Measurements from ENCODE around the gene KIF25.
"Not testable (repeated sequence)": the region's sequence is repeated elsewhere in the genome, so short reads cannot be mapped to it uniquely, and the experiment has no call there.

KIF25 gene

GRCh38 chr6:167993831-167994230 is 3.6 kb upstream of the KIF25 start:
- DNase-seq (ENCODE audit: low read depth in 2 of 2), result no peak

GRCh38 chr6:167995302-167995701 is 2.2 kb upstream of the KIF25 start:
- no peak for DNase-seq (ENCODE audit: low read depth in 2 of 2)

GRCh38 chr6:167995731-167996151 is 1.7 kb upstream of the KIF25 start:
- DNase-seq (ENCODE audit: low read depth in 2 of 2), result no peak

GRCh38 chr6:167996424-167997199 is 859 bp upstream of the KIF25 start:
- no peak for DNase-seq (ENCODE audit: low read depth in 2 of 2)

- no peak for DNase-seq (ENCODE audit: low read depth in 2 of 2)
These were observed 744 bp downstream of the KIF25 start for GRCh38 chr6:167998215-167998614.

- DNase-seq (ENCODE audit: low read depth in 2 of 2), result no peak
These were observed 2.9 kb downstream of the KIF25 start for GRCh38 chr6:168000198-168001028.

- DNase-seq (ENCODE audit: low read depth in 2 of 2), result no peak
These were observed 3.5 kb downstream of the KIF25 start for GRCh38 chr6:168001029-168001332.

GRCh38 chr6:168001514-168001913 is 4.0 kb downstream of the KIF25 start:
- not testable (repeated sequence) for DNase-seq (ENCODE audit: low read depth in 2 of 2)

- DNase-seq (ENCODE audit: low read depth in 2 of 2), result no peak
These were observed 5.3 kb downstream of the KIF25 start for GRCh38 chr6:168002804-168003203.

GRCh38 chr6:168004023-168004422 is 6.6 kb downstream of the KIF25 start:
- DNase-seq (ENCODE audit: low read depth in 2 of 2), result no peak

GRCh38 chr6:168004945-168005344 is 7.5 kb downstream of the KIF25 start:
- DNase-seq (ENCODE audit: low read depth in 2 of 2), result no peak

GRCh38 chr6:168005796-168006195 is 8.3 kb downstream of the KIF25 start:
- DNase-seq (ENCODE audit: low read depth in 2 of 2), result no peak

GRCh38 chr6:168007592-168008338 is 10.3 kb downstream of the KIF25 start:
- no peak for DNase-seq (ENCODE audit: low read depth in 2 of 2)

- no peak for DNase-seq (ENCODE audit: low read depth in 2 of 2)
These were observed 11.9 kb downstream of the KIF25 start for GRCh38 chr6:168009331-168009730.

- DNase-seq (ENCODE audit: low read depth in 2 of 2), result no peak
These were observed 13.8 kb downstream of the KIF25 start for GRCh38 chr6:168011291-168011690.

- no peak for DNase-seq (ENCODE audit: low read depth in 2 of 2)
These were observed 15.2 kb downstream of the KIF25 start for GRCh38 chr6:168012431-168013249.

GRCh38 chr6:168013250-168013915 is 15.9 kb downstream of the KIF25 start:
- DNase-seq (ENCODE audit: low read depth in 2 of 2), result no peak

- DNase-seq (ENCODE audit: low read depth in 2 of 2), result no peak
These were observed 17.0 kb downstream of the KIF25 start for GRCh38 chr6:168014428-168014827.

- no peak for DNase-seq (ENCODE audit: low read depth in 2 of 2)
These were observed 17.5 kb downstream of the KIF25 start for GRCh38 chr6:168015009-168015408.

- no peak for DNase-seq (ENCODE audit: low read depth in 2 of 2)
These were observed 18.2 kb downstream of the KIF25 start for GRCh38 chr6:168015482-168016175.

Measured in stimulated activated CD4-positive, alpha-beta T cell treated with anti-CD3 and anti-CD28 coated beads, Interleukin-1b, Interleukin-23, amount 100 ng/mL, for 4 hours (primary cell).